GM10248 (cell line): Measurements from ENCODE around the gene EXOC3L2.
A peak's percentile ranks its signal among the peaks of the same experiment; 100 is the strongest.

Source experiments
- CTCF ChIA-PET: fragments of 300-600 bp; sonication (Branson Sonifier 250); formaldehyde crosslinking; extraction: SDS; loops from one replicate; lab custom pipeline; 2021; ENCODE audit warnings: antibody characterized with exemption; lab: Yijun Ruan, JAX
- POLR2A ChIA-PET: fragments of 350-650 bp; sonication (Branson Sonifier 250); formaldehyde crosslinking; extraction: SDS; loops from one replicate; lab custom pipeline; 2020; ENCODE audit warnings: antibody characterized with exemption; lab: Yijun Ruan, JAX
- DNase-seq: peaks from one replicate; pipeline ENCODE4 v3.0.0; 2012; ENCODE audit errors: extremely low spot score
- TF ChIP-seq, protein P1 (sequence below): IDR thresholded peaks from 2 replicates; pipeline ENCODE4 v1.5.1; 2012; ENCODE audit warnings: mild to moderate bottlenecking, low read depth; ENCODE audit errors: extremely low read depth, missing control alignments, control extremely low read depth

EXOC3L2 gene

DNA sequence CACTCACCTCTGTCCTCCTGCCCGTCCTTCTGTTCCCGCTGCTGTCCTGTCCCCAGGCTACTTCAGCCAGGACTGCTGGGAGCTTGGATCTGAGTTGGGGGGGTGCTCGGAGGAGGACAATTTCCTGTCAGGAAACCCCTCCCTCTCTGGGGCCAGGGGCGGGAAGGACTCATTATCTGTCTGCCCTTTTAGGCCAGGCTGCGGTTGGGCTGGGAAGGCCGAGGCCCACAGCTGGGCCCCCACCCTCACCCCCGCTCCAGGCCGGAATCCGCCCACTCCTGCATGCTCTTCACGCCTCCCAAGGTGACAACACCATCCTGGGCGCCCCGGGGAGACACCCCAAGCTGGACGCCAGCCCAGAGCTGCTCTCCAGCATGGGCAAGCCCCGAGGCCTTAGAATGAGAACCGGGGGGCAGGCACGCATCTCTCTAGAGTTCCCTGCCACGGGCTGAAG is at the start of gene EXOC3L2:
Gene EXOC3L2 (minus strand): TSS at position 74 of the 454 bp plus-strand sequence. CDS start 6,362 bp downstream, outside the sequence.
- TF ChIP-seq, protein P1, sequence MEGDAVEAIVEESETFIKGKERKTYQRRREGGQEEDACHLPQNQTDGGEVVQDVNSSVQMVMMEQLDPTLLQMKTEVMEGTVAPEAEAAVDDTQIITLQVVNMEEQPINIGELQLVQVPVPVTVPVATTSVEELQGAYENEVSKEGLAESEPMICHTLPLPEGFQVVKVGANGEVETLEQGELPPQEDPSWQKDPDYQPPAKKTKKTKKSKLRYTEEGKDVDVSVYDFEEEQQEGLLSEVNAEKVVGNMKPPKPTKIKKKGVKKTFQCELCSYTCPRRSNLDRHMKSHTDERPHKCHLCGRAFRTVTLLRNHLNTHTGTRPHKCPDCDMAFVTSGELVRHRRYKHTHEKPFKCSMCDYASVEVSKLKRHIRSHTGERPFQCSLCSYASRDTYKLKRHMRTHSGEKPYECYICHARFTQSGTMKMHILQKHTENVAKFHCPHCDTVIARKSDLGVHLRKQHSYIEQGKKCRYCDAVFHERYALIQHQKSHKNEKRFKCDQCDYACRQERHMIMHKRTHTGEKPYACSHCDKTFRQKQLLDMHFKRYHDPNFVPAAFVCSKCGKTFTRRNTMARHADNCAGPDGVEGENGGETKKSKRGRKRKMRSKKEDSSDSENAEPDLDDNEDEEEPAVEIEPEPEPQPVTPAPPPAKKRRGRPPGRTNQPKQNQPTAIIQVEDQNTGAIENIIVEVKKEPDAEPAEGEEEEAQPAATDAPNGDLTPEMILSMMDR, result no peak
- no peak for DNase-seq
- ChIA-PET CTCF (interaction anchor here (1.5 kb wide), 1 partner anchor 16 kb away, joined by 3 read pairs; no protein-coding TSS in a partner anchor), POLR2A (no interaction called here)

DNA sequence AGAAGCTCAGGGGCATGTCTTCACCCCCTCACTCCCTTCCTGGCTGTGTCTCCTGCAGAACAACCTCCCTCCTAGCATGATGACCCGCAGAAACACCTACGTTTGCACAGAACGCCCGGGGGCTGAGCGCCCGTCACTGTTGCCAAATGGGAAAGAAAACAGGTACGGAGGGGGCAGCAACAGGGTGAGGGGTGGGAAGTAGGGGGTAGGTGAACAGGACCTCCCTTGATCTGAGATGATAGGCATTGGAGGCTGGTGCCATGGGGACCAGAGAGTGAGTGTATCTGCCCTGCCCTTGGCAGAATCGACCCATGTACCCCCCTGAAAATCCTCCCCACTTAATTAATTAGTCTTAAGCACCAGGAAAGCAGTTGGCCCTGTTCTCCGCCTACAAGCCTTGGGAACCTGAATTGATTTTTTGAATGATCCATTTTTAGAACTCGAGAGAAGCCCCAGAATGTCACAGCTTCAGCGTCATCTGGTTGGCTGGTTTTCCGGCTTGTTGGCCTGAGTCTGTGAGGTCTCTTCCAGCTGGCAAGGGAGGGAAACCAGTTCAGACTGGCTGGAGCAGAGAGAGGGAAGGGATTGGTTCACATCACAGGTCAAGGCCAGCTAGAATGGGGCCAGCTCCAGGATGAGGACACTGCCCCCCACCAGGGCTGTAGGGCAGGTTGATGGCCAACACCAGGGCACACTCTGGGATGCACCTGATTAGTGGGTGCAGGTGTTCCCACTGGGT is 49.3 kb upstream of the EXOC3L2 start:
- POLR2A ChIA-PET, result no interaction called here
- no peak for DNase-seq
- TF ChIP-seq, protein P1, result no peak
- CTCF ChIA-PET, result no interaction called here

DNA sequence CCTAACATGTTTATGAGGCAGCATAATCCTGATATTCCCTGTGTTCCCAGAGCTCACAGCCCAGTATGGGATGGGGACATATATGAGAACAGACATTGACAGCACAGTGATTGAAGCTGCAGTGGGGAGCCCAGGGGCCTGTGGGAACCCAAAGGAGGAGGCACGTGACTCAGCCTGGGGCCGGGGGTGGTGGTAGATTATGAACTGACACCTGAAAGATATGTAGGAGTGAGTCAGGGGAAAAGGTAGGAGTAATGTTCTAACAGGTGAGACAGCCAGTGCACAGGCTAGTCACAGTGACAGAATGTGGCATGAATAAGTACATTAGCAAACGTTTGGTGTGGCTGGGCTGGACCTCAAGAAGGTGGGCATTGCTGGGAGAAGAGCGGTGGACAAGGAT is 48.5 kb upstream of the EXOC3L2 start:
- CTCF ChIA-PET, result no interaction called here
- POLR2A ChIA-PET, result no interaction called here

DNA sequence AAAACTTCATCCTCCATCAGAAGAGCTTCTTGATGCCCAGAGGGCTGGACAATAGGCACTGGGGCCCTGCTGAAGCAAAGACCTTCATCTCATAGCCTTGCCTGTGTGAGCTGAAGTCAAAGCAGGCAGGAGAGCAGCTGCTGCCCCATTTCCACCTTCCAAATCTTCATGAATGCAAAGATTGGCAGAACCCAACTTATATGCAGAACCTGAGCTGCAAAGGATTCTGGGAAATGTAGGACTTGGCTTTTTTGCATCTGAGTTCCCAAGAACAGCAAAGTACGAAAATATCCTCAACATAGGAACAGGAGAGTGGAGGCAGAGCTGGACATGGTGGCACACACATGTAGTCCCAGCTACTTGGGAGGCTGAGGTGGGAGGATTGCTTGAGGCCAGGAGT is 46.6 kb upstream of the EXOC3L2 start:
- no peak for DNase-seq
- TF ChIP-seq, protein P1, result no peak
- ChIA-PET CTCF (interaction anchor here (1.3 to 1.8 kb wide), 2 partner anchors 11 to 12 kb away, joined by 3 to 4 read pairs; no protein-coding TSS in a partner anchor), POLR2A (no interaction called here)

More for the DNA sequence above, 48.5 kb upstream of the EXOC3L2 start:
- DNase-seq, result no peak
- TF ChIP-seq, protein P1, result no peak

DNA sequence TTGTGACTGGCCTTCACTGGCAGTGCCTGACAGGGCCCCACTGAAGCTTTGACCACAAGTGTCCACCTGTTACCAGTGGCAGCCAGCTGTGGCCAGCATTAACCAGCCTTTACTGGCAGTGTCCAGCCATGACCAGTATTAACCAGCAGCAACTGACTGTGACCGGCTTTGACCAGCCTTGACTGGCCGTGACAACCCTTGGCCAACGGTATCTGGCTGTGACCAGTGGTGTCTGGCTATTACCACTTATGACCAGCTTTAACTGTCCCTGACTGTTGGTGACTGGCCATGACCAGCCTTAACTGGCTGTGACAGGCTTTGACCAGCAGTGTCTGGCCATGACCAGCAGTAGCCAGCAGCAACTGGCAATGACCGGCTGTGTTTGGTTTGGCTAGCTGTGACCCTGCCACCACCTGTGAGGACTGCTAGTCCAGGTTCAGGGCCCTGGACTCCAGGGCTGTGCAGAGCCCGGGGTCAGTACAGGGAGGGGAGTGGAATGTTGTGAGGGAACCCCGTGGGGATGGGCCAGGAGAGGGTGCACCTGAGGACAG is 45.2 kb upstream of the EXOC3L2 start:
- ChIA-PET POLR2A (interaction anchor here (0.5 kb wide), 1 partner anchor 33 kb away, joined by 7 read pairs; no protein-coding TSS in a partner anchor), CTCF (interaction anchor here (1.3 to 1.8 kb wide), 3 partner anchors 10 to 36 kb away, joined by 3 to 4 read pairs (median 3); no protein-coding TSS in a partner anchor)
- TF ChIP-seq, protein P1, result no peak
- DNase-seq, result no peak

DNA sequence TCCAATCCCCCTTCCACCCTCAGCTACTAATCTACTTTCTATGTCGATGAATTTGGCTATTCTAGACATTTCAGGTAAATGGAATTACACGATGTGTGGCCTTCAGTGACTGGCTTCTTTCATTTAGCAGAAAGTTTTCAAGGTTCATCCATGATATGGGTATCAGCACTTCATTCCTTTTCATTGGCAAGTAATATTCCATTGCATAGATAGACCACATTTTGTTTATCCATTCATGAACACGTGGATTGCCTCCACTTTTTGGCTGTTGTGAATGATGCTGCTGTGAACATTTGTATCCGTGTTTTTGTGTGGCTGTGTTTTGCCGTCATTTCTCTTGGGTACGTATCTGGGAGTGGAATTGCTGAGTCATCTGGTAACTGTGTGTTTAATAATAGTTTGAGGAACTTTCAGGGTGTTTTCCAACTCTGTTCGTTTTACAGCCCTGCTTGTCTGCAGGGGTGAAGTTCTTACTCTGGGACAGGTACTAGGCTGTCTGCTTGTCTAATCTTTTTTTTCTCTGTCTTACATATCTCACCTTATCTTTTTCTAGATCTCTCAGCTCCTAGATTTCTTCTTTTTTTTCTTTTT is 38.3 kb upstream of the EXOC3L2 start:
- peak; percentile 52 for DNase-seq
- POLR2A ChIA-PET, result no interaction called here
- CTCF ChIA-PET, result no interaction called here
- TF ChIP-seq, protein P1, result no peak
